ENCODE data around the gene OR10H3.
"Not testable (repeated sequence)": the region's sequence is repeated elsewhere in the genome, so short reads cannot be mapped to it uniquely, and the experiment has no call there.

The OR10H3 gene

DNA sequence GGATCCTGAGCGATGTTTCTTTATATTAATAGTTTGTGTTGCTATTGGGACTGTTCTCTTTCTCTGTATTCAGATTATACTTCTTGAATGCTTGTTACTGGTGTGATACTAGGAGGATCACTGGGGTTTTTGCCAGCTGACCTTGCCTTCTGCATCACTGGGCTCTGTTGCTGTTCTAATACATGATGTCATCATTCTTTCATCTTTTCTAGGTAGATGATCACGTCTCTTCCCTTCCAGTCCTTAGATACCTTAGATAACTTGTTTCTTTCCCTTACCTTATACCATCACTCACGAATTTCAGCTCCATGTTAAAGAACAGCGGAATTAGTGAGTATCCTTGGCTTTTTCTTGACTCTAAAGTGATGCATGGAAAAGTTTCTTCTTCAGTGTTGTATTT lies at the start of gene OR10H3:
Gene OR10H3, plus strand, starts transcription at position 264 of the 400 bp plus-strand sequence. CDS start 3,408 bp downstream, outside the sequence.
- DNase-seq: no peak

DNA sequence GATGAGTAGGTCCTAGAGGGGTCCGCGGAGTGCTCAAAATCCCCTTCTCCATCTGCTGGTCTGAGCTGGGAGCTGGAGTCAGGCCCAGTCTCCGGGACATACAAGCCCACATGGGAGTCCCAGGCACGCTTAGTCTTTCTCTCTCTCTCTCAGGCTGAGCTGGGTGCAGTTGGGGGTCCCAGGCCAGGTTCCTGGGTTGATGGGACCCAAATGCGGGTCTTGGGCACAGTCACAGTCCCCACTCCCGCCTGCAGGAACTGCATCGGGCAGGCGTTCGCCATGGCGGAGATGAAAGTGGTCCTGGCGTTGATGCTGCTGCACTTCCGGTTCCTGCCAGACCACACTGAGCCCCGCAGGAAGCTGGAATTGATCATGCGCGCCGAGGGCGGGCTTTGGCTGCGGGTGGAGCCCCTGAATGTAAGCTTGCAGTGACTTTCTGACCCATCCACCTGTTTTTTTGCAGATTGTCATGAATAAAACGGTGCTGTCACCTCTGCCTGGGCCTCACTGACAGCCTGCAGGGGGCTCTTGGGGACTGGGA lies 41.1 kb upstream of the OR10H3 start:
- no peak for DNase-seq

GRCh38 chr19:15701757-15702533 lies 35.8 kb upstream of the OR10H3 start:
- DNase-seq: no peak

DNA sequence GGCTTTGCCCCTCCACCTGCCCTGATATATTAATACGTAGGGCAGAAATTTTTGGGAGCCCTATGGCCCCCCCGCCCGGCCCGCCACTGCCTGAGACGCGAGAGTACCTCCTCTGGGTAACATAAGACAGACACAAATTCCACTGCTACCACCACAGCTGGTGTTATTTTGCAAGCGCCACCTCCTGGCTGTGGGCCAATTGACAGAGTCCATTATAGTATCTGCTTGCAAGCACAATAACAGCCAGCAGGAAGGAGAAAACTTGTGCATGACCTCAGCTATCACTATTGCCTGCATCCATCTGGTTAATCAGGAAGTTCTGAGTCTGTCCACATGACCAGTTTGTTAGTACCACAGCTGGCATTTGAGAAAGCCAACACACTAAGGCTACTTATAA lies 35.3 kb upstream of the OR10H3 start:
- DNase-seq: no peak

DNA sequence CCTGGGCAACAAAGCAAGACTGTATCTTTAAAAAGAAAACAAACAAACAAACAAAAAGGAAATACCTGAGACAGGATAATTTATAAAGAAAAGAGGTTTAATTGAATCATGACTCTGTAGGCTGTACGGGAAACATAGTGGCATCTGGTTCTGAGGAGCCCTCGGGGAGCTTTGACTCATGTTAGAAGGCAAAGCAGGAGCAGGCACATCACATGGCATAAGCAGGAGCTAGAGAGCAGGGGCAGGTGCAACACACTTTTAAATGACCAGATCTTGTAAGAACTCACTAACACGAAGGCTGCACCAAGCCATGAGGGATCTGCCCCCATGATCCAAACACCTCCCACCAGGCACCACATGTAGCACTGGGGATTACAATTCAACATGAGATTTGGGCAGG lies 23.1 kb upstream of the OR10H3 start:
- DNase-seq: no peak

GRCh38 chr19:15715642-15716041 lies 22.1 kb upstream of the OR10H3 start:
- DNase-seq: no peak

DNA sequence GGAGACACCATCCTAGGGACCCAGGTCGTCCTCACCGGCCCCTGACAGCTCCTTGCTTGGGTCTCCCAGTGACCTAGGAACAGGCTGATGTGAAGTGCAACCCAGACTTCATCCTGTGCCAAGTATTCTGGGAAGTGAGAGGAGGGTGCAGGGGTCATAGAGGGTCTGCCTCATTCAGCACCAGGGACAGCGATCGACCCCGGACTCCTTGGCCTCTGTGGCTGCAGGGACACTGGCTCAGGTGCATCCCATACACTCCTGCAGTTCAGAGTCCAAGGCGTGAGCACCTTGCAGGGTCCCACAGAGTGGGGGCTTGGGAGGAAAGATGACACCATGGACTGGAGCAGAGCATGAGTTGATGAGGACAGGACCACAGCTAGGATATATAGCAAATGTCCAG lies 20.0 kb upstream of the OR10H3 start:
- no peak for DNase-seq

- DNase-seq: no peak
Measured at GRCh38 chr19:15721268-15721667, 16.5 kb upstream of the OR10H3 start.

DNA sequence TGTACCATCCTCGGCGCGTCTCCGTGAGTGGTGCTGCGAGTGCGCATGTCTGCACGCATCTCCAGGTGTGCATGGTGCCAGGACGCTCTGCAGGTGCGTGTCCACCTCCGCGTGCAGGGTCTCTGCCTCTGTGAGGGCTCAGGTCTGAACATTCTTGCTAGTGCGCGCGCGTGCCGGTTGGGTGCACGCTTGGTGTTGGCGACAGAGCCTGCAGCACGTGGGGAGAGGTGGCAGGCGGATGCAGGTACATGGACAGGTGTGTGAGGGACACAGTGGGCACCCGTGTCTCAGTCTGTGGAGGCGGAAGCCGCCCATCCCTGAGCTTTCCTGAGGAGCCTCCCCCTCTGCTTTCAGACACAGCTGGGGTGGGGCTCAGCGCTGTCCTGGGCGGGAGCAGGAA lies 14.8 kb upstream of the OR10H3 start:
- DNase-seq: no peak

GRCh38 chr19:15727724-15728123 lies 10.1 kb upstream of the OR10H3 start, which contains the start of gene OR10H2:
Gene OR10H2 (plus strand): TSS chr19:15728024. CDS start chr19:15728044, 20 bp downstream.
- DNase-seq: no peak

- DNase-seq: no peak
Measured at GRCh38 chr19:15730538-15730937, 7.2 kb upstream of the OR10H3 start.

DNA sequence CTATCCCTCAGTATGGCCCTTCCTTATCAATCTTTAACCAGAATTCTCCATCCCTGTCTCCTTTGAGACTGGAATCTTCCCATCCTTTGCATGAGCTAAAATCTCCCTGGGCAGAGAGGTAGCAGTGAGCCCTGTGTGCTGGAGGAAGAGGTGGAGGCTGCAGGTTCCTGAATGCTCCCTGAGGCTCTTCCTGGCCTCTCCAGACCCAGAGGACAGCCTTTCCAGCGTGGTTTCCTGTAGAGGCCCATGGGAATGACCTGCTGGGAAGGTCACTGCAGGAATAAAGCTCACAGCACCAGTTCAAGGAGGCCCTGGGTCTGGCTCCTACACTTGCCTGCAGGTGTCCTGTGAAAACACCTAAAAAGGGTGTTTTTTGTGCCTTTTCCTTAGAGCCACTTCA lies 5.4 kb upstream of the OR10H3 start:
- no peak for DNase-seq

DNA sequence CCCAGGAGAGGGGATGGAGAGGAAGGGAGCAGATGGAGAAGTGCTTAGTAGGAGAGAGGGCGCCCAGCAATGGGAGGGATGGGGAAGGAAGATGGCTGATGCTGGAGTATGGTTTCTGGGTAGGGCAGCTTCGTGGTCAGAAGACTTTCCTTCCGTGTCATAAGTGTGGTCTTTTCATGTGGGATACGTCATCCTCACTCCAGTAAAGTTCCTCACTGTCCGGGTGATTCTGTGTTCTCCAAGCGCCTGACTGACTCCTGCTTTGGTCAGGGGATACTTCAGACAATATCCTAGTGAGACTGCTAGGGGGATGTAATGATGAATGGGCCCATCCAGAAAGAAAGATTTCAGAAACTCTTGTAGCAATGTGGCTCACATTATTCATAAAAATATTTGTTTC lies 3.9 kb upstream of the OR10H3 start:
- DNase-seq: no peak

- no peak for DNase-seq
Measured at GRCh38 chr19:15740785-15741184, 3.0 kb downstream of the OR10H3 start.

DNA sequence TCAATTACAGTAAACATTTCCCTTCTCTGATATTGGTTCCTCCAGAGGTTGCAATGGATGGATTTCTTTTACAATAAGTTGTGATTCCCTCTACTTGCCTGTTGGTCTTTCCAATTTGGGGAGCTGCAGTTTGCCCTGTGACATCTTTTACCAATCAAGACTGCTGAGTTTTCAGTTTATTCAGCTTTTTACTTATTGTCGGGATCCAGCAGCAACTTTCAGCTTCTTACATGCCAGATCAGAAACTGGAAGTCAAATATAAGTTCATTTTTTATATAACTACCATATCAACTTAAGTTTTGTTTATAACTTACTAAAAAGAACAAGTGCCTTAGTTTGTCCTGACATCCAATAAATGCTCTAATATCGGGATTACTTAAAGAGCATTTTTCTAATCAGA lies 10.5 kb downstream of the OR10H3 start:
- DNase-seq: no peak

DNA sequence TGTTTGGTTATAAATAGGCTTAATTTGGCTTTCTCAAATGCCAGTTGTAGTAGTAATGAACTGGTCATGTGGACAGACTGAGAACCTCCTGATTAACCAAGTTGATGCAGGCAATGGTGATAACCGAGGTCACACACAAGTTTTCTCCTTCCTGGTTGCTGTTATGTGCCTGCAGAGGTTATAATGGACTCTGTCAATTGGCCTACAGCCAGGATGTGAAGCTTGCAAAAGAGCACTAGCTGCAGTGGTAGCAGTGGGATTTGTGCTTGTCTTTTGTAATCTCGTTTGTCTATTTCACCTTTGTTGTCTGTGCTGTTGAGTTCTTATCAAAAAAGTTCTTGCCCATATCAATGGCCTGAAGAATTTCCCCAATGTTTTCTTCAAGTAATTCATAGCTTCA lies 20.6 kb downstream of the OR10H3 start:
- DNase-seq: no peak

DNA sequence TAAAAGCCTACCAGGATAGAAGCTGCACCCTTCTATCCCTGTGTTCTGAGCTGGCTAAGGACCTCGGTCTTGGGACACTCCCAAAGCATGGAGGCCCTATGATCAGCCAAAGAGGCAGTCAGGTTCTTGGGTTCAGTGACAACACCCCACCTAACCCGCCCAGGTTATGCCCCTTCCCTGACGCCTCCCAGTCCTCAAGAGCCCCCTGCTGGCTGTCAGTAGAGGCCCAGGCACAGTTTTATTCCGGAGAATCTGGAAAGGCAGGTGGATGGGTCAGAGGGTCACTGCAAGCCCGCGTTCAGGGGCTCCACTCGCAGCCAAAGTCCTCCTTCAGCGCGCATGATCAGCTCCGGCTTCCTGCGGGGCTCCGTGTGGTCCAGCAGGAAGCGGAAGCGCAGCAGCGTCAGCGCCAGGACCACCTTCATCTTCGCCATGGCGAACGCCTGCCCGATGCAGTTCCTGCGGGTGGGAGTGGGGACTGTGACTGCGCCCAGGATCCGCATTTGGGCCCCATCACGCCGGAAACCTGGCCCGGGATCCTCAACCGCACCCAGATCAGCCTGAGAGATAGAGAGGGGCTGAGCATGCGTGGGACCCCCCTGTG lies 22.3 kb downstream of the OR10H3 start:
- no peak for DNase-seq

DNA sequence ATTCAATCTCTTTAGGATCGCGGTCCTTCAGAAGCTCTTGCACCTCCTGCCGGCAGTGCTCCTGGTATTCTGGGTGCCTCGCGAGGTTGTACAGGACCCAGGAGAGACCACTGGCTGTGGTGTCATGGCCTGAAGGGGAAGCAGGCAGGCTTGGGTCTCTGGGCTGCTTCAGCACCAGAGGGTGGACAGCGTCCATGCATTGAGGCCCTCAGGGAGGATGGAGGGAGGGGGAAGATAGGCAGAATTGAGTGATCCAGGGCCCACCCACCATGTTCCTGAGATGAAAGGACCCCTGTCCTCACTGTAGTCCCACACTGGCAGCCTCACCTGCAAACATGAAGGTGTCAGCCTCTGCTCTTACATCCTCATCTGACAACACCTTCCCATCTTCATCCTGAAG lies 31.8 kb downstream of the OR10H3 start:
- DNase-seq: no peak

DNA sequence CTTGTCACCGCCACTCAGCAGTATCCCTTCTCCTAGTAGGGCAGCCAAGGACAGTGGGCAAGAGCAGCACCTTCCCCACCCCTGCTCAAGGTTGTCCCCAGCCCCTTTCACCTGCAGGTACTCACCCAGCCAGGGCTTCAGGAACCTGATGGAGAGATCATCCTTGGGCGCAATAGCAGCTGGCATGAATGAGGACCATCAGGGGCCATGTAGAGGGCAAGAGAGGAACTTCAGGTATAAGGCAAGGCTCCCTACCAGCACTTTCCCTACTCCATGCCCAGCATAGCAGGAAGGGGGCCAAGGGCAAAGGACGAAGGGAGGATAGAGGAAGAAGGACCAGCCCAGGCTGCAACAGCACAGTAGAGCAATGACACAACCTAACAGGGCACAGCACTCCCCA lies 36.4 kb downstream of the OR10H3 start:
- DNase-seq: not testable (repeated sequence)

GRCh38 chr19:15775249-15775648 lies 37.5 kb downstream of the OR10H3 start:
- DNase-seq: no peak

DNA sequence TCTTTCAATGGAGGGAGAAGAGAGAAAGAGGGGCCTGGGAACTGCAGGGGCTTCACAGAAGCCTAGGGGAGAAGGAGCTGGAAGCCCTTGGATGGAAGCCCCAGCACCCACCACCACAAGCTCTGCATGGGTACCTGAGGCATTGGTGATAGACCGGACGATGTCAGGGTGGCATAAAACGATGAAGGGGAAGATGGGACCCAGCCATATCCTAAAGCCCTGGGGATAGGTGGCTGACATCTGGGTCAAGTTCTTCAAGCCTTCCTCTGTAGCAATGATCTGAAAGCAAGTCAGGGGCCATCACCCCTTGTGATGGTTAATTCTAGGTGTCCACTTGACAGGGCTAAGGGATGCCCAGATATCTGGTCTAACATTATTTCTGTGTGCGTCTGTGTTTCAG lies 38.5 kb downstream of the OR10H3 start:
- DNase-seq: no peak

DNA sequence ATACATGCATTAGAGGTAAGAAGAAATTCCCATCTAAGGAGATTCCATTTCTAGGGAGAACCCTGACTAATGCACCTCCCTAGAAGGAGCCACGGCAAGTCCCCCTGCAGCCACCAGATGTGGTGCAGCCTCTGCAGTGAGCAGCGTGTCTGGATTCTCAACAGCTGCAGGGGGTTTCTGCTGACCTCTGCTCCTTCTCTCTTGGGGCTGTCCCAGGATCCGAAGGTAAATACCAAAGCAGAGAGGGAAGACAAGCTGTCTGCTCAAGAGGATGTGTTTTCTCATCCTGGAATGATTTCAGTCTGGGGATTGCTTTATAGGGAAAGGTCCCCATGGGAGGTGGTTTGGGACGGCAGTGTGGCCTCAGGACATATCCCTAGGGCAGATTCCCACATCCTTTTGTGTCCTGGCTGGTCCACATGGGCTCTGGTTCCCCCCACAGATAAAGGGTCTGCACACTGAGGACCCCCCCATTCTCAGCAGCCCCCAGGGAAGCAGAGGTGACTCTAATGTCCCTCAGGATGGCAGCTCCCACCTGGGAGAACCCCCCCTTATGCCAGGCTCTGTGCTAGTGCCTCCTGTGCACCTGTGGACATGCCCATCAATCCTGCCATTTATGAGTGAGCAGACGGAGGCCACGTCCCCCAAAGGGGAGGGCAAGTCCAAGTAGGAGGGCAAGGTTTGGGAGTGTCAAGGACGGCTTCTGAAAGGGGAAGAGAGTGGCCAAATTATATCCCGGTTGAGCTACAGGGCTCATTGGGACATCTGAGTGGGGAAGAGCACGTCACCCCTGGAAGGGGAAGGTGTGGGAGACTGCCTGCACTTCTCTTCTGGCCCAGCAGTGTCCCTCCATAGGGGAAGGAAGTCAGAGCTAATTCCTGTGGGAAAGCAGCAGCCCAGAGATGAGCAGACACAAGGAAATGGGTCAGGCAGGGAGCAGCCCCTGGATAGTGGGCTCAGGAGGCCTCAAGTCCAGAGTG lies 39.5 kb downstream of the OR10H3 start:
- no peak for DNase-seq
